Neural cell (in vitro differentiated cells): ENCODE data around the gene ZFX. TPM values are rescaled to one million over a fixed set of nuclear protein-coding genes. Genes with fewer than 3 reads are reported as not detected.

Experiments used
- H2AFZ ChIP-seq: fragments of 200-600, 300-800 bp; sonication (generic), shearing (Covaris generic); 2 replicates; pipeline ENCODE4 v1.6.0; 2014; ENCODE audit warnings: low read depth, mild to moderate bottlenecking, antibody characterized with exemption, low read length, moderate library complexity
- H3F3A ChIP-seq: fragments of 200-600 bp; shearing (Covaris generic); 2 replicates; pipeline ENCODE4 v1.6.1; 2016; ENCODE audit warnings: mild to moderate bottlenecking, moderate library complexity, mixed read lengths, antibody characterized with exemption, low read length; ENCODE audit not compliant: insufficient read depth, poor library complexity, severe bottlenecking
- H3K27ac ChIP-seq: fragments of 200-600, 300-800 bp; sonication (generic), shearing (Covaris generic); 2 replicates; pipeline ENCODE4 v1.5.1; 2014; ENCODE audit warnings: mild to moderate bottlenecking, low read length, moderate library complexity
- H3K27me3 ChIP-seq: fragments of 300-800, 200-600 bp; sonication (generic), shearing (Covaris generic); 2 replicates; pipeline ENCODE4 v1.6.0; 2014; ENCODE audit warnings: mild to moderate bottlenecking, low read depth, low read length, moderate library complexity; ENCODE audit not compliant: insufficient read depth
- H3K36me3 ChIP-seq: fragments of 300-800, 200-600 bp; sonication (generic), shearing (Covaris generic); 2 replicates; pipeline ENCODE4 v1.5.1; 2014; ENCODE audit warnings: mild to moderate bottlenecking, antibody characterized with exemption, low read length, moderate library complexity; ENCODE audit not compliant: insufficient read depth
- H3K4me2 ChIP-seq: fragments of 300-800, 200-600 bp; sonication (generic), shearing (Covaris generic); 2 replicates; pipeline ENCODE4 v1.6.0; 2014; ENCODE audit warnings: mild to moderate bottlenecking, low read length
- H3K4me3 ChIP-seq: fragments of 300-800, 200-600 bp; sonication (generic), shearing (Covaris generic); 2 replicates; pipeline ENCODE4 v1.5.1; 2014; ENCODE audit warnings: mild to moderate bottlenecking, low read length, moderate library complexity
- H3K79me2 ChIP-seq: fragments of 200-600 bp; shearing (Covaris generic); replicated peaks from 2 replicates; pipeline ENCODE4 v1.6.0; 2014; ENCODE audit warnings: mild to moderate bottlenecking, low read length, moderate library complexity; ENCODE audit not compliant: insufficient read depth
- H3K9ac ChIP-seq: fragments of 300-800, 200-600 bp; sonication (generic), shearing (Covaris generic); 2 replicates; pipeline ENCODE4 v1.6.1; 2016; ENCODE audit warnings: mild to moderate bottlenecking, low read length, mixed read lengths
- H3K9me2 ChIP-seq: fragments of 200-600 bp; shearing (Covaris generic); 2 replicates; pipeline ENCODE4 v1.6.1; 2016; ENCODE audit warnings: mild to moderate bottlenecking, low read length, mixed read lengths; ENCODE audit not compliant: insufficient read depth
- H3K9me3 ChIP-seq: fragments of 200-600, 300-800 bp; sonication (generic), shearing (Covaris generic); 2 replicates; pipeline ENCODE4 v1.6.1; 2016; ENCODE audit warnings: mild to moderate bottlenecking, mixed run types, low read length, moderate library complexity, mixed read lengths
- H4K20me1 ChIP-seq: fragments of 200-600 bp; shearing (Covaris generic); 2 replicates; pipeline ENCODE4 v1.6.1; 2016; ENCODE audit warnings: mild to moderate bottlenecking, mixed run types; ENCODE audit not compliant: insufficient read depth
- EP300 ChIP-seq: fragments of 450-650 bp; conservative IDR thresholded peaks from 2 replicates; pipeline ENCODE4 v1.6.1; 2014; ENCODE audit warnings: antibody characterized with exemption, mild to moderate bottlenecking, moderate library complexity; ENCODE audit not compliant: poor library complexity, severe bottlenecking
- EZH2 ChIP-seq: fragments of 200-600, 300-800 bp; shearing (Covaris generic), sonication (generic); IDR thresholded peaks from 2 replicates; pipeline ENCODE4 v1.6.1; 2014; ENCODE audit warnings: antibody characterized with exemption, low read length, borderline replicate concordance, mild to moderate bottlenecking; ENCODE audit not compliant: insufficient read depth, poor library complexity, severe bottlenecking
- MXI1 ChIP-seq: fragments of 450-650 bp; conservative IDR thresholded peaks from 2 replicates; pipeline ENCODE4 v1.6.1; 2014; ENCODE audit warnings: antibody characterized with exemption, mild to moderate bottlenecking; ENCODE audit not compliant: poor library complexity, severe bottlenecking
- POLR2AphosphoS5 ChIP-seq: IDR thresholded peaks from 2 replicates; pipeline ENCODE4 v1.6.1; 2012
- RAD21 ChIP-seq: fragments of 450-650 bp; conservative IDR thresholded peaks from 2 replicates; pipeline ENCODE4 v1.6.1; 2014; ENCODE audit warnings: antibody characterized with exemption, mild to moderate bottlenecking, moderate library complexity
- SMC3 ChIP-seq: fragments of 450-650 bp; conservative IDR thresholded peaks from 2 replicates; pipeline ENCODE4 v1.6.1; 2014; ENCODE audit warnings: antibody characterized with exemption, mild to moderate bottlenecking, moderate library complexity; ENCODE audit not compliant: poor library complexity
- TAF1 ChIP-seq: IDR thresholded peaks from 2 replicates; pipeline ENCODE4 v1.6.1; 2012; ENCODE audit warnings: low read depth
- polyA plus RNA-seq: library from polyadenylated mRNA; depleted of rRNA; stranded (reverse); fragments of >200 nt; gene quantifications from 2 replicates; pipeline ENCODE4 v1.2.3, GENCODE V29; 2014
- TF ChIP-seq, protein P1 (sequence below): fragments of 450-650 bp; IDR thresholded peaks from 2 replicates; pipeline ENCODE4 v1.5.1; 2014; ENCODE audit warnings: antibody characterized with exemption, mild to moderate bottlenecking, moderate library complexity; ENCODE audit not compliant: poor library complexity, severe bottlenecking
- TF ChIP-seq, protein P2 (sequence below): IDR thresholded peaks from 2 replicates; pipeline ENCODE4 v1.6.1; 2012; ENCODE audit warnings: borderline replicate concordance

Gene ZFX
- polyA plus RNA-seq, 1 donor from 2014 or later, result 12.5 TPM

DNA sequence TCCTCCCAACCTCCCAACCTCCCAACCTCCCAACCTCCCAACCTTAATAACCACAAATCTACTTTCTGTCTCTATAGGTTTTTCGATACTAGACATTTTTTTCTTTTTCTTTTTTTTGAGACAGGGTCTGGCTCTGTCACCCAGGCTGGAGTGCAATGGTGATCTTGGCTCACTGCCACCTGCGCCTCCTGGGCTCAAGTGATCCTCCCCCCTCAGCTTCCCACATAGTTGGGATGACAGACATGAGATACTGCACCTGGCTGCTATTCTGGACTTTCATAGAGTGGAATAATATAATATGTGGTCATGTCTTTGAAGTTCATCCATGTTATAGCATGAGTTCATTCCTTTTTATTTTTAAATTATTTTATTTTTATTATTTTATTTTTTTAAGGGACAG lies 39.5 kb upstream of the ZFX start:
- H3K27me3 ChIP-seq, result no peaks in the 10 kb centered on the region
- no peaks in the 10 kb centered on the region for H3F3A ChIP-seq
- H3K79me2 ChIP-seq, result no peaks in the 10 kb centered on the region
- H3K27ac ChIP-seq, result no peak overlapping the region
- H3K4me2 ChIP-seq, result no peak overlapping the region
- TF ChIP-seq TAF1 (no peak), RAD21 (no peak), EZH2 (no peak), EP300 (no peak), MXI1 (no peak), SMC3 (no peak), POLR2AphosphoS5 (no peak)
- TF ChIP-seq, protein P1, sequence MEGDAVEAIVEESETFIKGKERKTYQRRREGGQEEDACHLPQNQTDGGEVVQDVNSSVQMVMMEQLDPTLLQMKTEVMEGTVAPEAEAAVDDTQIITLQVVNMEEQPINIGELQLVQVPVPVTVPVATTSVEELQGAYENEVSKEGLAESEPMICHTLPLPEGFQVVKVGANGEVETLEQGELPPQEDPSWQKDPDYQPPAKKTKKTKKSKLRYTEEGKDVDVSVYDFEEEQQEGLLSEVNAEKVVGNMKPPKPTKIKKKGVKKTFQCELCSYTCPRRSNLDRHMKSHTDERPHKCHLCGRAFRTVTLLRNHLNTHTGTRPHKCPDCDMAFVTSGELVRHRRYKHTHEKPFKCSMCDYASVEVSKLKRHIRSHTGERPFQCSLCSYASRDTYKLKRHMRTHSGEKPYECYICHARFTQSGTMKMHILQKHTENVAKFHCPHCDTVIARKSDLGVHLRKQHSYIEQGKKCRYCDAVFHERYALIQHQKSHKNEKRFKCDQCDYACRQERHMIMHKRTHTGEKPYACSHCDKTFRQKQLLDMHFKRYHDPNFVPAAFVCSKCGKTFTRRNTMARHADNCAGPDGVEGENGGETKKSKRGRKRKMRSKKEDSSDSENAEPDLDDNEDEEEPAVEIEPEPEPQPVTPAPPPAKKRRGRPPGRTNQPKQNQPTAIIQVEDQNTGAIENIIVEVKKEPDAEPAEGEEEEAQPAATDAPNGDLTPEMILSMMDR, result no peak
- TF ChIP-seq, protein P2, sequence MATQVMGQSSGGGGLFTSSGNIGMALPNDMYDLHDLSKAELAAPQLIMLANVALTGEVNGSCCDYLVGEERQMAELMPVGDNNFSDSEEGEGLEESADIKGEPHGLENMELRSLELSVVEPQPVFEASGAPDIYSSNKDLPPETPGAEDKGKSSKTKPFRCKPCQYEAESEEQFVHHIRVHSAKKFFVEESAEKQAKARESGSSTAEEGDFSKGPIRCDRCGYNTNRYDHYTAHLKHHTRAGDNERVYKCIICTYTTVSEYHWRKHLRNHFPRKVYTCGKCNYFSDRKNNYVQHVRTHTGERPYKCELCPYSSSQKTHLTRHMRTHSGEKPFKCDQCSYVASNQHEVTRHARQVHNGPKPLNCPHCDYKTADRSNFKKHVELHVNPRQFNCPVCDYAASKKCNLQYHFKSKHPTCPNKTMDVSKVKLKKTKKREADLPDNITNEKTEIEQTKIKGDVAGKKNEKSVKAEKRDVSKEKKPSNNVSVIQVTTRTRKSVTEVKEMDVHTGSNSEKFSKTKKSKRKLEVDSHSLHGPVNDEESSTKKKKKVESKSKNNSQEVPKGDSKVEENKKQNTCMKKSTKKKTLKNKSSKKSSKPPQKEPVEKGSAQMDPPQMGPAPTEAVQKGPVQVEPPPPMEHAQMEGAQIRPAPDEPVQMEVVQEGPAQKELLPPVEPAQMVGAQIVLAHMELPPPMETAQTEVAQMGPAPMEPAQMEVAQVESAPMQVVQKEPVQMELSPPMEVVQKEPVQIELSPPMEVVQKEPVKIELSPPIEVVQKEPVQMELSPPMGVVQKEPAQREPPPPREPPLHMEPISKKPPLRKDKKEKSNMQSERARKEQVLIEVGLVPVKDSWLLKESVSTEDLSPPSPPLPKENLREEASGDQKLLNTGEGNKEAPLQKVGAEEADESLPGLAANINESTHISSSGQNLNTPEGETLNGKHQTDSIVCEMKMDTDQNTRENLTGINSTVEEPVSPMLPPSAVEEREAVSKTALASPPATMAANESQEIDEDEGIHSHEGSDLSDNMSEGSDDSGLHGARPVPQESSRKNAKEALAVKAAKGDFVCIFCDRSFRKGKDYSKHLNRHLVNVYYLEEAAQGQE, result no peak
- no peak overlapping the region for H3K4me3 ChIP-seq
- H4K20me1 ChIP-seq, result no peaks in the 10 kb centered on the region
- H3K9me2 ChIP-seq, result no peaks in the 10 kb centered on the region
- H3K36me3 ChIP-seq, result no peaks in the 10 kb centered on the region
- no peaks in the 10 kb centered on the region for H3K9me3 ChIP-seq
- no peak overlapping the region for H3K9ac ChIP-seq
- H2AFZ ChIP-seq, result no peak overlapping the region

DNA sequence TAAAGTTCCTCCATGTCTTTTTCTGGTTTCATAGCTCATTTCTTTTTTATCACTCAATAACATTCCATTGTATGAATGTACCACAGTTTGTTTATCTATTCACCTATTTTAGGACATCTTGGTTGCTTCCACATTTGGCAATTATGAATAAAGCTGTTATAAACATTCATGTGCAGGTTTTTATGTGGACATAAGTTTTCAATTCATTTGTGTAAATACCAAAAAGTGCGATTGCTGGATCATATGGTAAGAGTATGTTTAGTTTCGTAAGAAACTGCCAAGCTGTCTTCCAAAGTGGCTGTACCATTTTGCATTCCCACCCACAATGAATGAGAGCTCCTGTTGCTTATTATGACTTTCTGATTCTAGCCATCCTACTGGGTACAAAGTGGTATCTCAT lies 36.3 kb upstream of the ZFX start:
- TF ChIP-seq RAD21, result no peak
- TF ChIP-seq, protein P2, result no peak
- TF ChIP-seq EZH2, result no peak
- no peak for TF ChIP-seq POLR2AphosphoS5
- TF ChIP-seq, protein P1, result no peak
- TF ChIP-seq MXI1, result no peak
- TF ChIP-seq SMC3, result no peak
- TF ChIP-seq TAF1, result no peak
- no peak for TF ChIP-seq EP300
- H2AFZ ChIP-seq, result no peak overlapping the region
- no peaks in the 10 kb centered on the region for H3K9me3 ChIP-seq
- H3K27ac ChIP-seq, result no peak overlapping the region
- no peaks in the 10 kb centered on the region for H3K9me2 ChIP-seq
- H4K20me1 ChIP-seq, result no peaks in the 10 kb centered on the region
- no peaks in the 10 kb centered on the region for H3K79me2 ChIP-seq
- H3K36me3 ChIP-seq, result no peaks in the 10 kb centered on the region
- H3K4me3 ChIP-seq, result no peak overlapping the region
- H3K4me2 ChIP-seq, result no peak overlapping the region
- no peaks in the 10 kb centered on the region for H3K27me3 ChIP-seq
- H3K9ac ChIP-seq, result no peak overlapping the region
- no peaks in the 10 kb centered on the region for H3F3A ChIP-seq
